ENCODE results near the gene LCN15. TPM values are rescaled to one million over a fixed set of nuclear protein-coding genes. Genes with fewer than 3 reads are reported as not detected.

LCN15 gene
- polyA plus RNA-seq, 1 donor (not counting 4 experiments of a cell fraction or from before 2014, with no cell fraction given): not detected

DNA sequence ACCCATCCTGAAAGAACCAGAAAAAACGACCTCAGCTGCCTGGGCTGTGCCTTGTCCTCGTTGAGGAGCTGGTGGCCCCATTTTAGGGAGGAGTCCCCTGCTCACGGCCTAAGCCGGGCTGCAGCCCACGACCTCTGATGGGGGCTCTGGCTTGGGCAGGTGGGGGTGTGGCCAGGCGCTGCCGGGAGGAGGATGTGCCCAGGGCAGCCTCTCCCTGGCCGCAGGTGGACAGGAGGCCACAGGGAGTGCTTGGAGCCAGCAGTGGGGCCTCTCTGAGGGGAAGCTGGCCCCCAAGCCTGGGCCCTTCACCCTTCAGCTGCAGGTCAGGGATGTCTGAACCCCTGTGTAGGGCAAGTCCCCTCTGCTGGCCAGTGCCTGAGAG lies 49.4 kb downstream of the LCN15 start:
- no peak for FAIRE-seq
- Histone ChIP-seq H3K27ac (ENCODE audit: control insufficient read depth, insufficient read depth, low read length) (no peak overlapping the region), H3K4me2 (ENCODE audit: control insufficient read depth, extremely low read depth, insufficient read depth, low read depth, low read length) (no peak overlapping the region)

GRCh38 chr9:136714096-136714892 lies 50.0 kb downstream of the LCN15 start:
- H3K4me2 ChIP-seq (ENCODE audit: control insufficient read depth, extremely low read depth, insufficient read depth, low read depth, low read length): no peak overlapping the region

More for the DNA sequence above, 49.4 kb downstream of the LCN15 start:
- Histone ChIP-seq H4K20me1 (ENCODE audit: control insufficient read depth, extremely low read depth, insufficient read depth, low read length) (no peaks in the 10 kb centered on the region), H3K36me3 (ENCODE audit: control insufficient read depth in 2 of 2, extremely low read depth in 1 of 2, insufficient read depth in 2 of 2, low read length in 2 of 2) (no peaks in the 10 kb centered on the region), H3K9ac (ENCODE audit: control insufficient read depth, extremely low read depth, insufficient read depth, low read length) (no peak overlapping the region), H3K4me3 (ENCODE audit: control insufficient read depth in 2 of 3, extremely low read depth in 1 of 3, insufficient read depth in 2 of 3, low read depth in 1 of 3, low read length in 3 of 3) (no peak overlapping the region), H2AFZ (ENCODE audit: control insufficient read depth, low read length) (no peak overlapping the region), H3K4me1 (ENCODE audit: control insufficient read depth, extremely low read depth, insufficient read depth, low read length) (no peaks in the 10 kb centered on the region), H3K27me3 (ENCODE audit: control insufficient read depth, extremely low read depth, insufficient read depth, low read length) (peaks cover 19% of the 10 kb centered on the region), H3K9me1 (ENCODE audit: control insufficient read depth, extremely low read depth, insufficient read depth, low read length) (no peaks in the 10 kb centered on the region), H3K79me2 (ENCODE audit: control insufficient read depth, insufficient read depth, low read length) (no peaks in the 10 kb centered on the region), H3K9me3 (ENCODE audit: control insufficient read depth, low read depth, low read length) (no peaks in the 10 kb centered on the region)
- dilution Hi-C loops (cut with MboI; ENCODE audit: extremely low pct_ligation_motif_present, low sequenced_read_pairs): no loop called here
- DNase-seq (ENCODE audit: low read depth, low spot score): no peak
- TF ChIP-seq EZH2 (IDR thresholded peaks at IDR 0.05; ENCODE audit: low read length): no peak
- TF ChIP-seq, protein P1, sequence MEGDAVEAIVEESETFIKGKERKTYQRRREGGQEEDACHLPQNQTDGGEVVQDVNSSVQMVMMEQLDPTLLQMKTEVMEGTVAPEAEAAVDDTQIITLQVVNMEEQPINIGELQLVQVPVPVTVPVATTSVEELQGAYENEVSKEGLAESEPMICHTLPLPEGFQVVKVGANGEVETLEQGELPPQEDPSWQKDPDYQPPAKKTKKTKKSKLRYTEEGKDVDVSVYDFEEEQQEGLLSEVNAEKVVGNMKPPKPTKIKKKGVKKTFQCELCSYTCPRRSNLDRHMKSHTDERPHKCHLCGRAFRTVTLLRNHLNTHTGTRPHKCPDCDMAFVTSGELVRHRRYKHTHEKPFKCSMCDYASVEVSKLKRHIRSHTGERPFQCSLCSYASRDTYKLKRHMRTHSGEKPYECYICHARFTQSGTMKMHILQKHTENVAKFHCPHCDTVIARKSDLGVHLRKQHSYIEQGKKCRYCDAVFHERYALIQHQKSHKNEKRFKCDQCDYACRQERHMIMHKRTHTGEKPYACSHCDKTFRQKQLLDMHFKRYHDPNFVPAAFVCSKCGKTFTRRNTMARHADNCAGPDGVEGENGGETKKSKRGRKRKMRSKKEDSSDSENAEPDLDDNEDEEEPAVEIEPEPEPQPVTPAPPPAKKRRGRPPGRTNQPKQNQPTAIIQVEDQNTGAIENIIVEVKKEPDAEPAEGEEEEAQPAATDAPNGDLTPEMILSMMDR (optimal IDR thresholded peaks at IDR 0.05 in 1 of 3, IDR thresholded peaks at IDR 0.05 in 1 of 3, conservative IDR thresholded peaks at IDR 0.05 in 1 of 3; ENCODE audit: extremely low read depth in 1 of 3, insufficient read depth in 2 of 3, low read length in 3 of 3): no peak

More at GRCh38 chr9:136714096-136714892, 50.0 kb downstream of the LCN15 start:
- Histone ChIP-seq H3K27me3 (ENCODE audit: control insufficient read depth, extremely low read depth, insufficient read depth, low read length) (peaks cover 19% of the 10 kb centered on the region), H3K27ac (ENCODE audit: control insufficient read depth, insufficient read depth, low read length) (no peak overlapping the region), H3K4me1 (ENCODE audit: control insufficient read depth, extremely low read depth, insufficient read depth, low read length) (no peaks in the 10 kb centered on the region), H3K4me3 (ENCODE audit: control insufficient read depth in 2 of 3, extremely low read depth in 1 of 3, insufficient read depth in 2 of 3, low read depth in 1 of 3, low read length in 3 of 3) (no peak overlapping the region), H3K79me2 (ENCODE audit: control insufficient read depth, insufficient read depth, low read length) (no peaks in the 10 kb centered on the region), H3K9ac (ENCODE audit: control insufficient read depth, extremely low read depth, insufficient read depth, low read length) (no peak overlapping the region), H3K9me1 (ENCODE audit: control insufficient read depth, extremely low read depth, insufficient read depth, low read length) (no peaks in the 10 kb centered on the region), H4K20me1 (ENCODE audit: control insufficient read depth, extremely low read depth, insufficient read depth, low read length) (no peaks in the 10 kb centered on the region), H3K9me3 (ENCODE audit: control insufficient read depth, low read depth, low read length) (no peaks in the 10 kb centered on the region), H2AFZ (ENCODE audit: control insufficient read depth, low read length) (no peak overlapping the region), H3K36me3 (ENCODE audit: control insufficient read depth in 2 of 2, extremely low read depth in 1 of 2, insufficient read depth in 2 of 2, low read length in 2 of 2) (no peaks in the 10 kb centered on the region)
- TF ChIP-seq, protein P1 (optimal IDR thresholded peaks at IDR 0.05 in 1 of 3, IDR thresholded peaks at IDR 0.05 in 1 of 3, conservative IDR thresholded peaks at IDR 0.05 in 1 of 3; ENCODE audit: extremely low read depth in 1 of 3, insufficient read depth in 2 of 3, low read length in 3 of 3): no peak
- TF ChIP-seq EZH2 (IDR thresholded peaks at IDR 0.05; ENCODE audit: low read length): no peak
- FAIRE-seq (no peak), DNase-seq (ENCODE audit: low read depth, low spot score) (no peak)
- dilution Hi-C loops (cut with MboI; ENCODE audit: extremely low pct_ligation_motif_present, low sequenced_read_pairs): no loop called here

Data from keratinocyte (primary cell).